Epidermal melanocyte (primary cell): ENCODE data around the gene TOMT.
"Not testable (repeated sequence)": the region's sequence is repeated elsewhere in the genome, so short reads cannot be mapped to it uniquely, and the experiment has no call there.

Source experiments
- DNase-seq: peaks from one replicate; pipeline ENCODE4 v3.0.0; 2011; ENCODE audit warnings: low spot score; ENCODE audit not compliant: insufficient read length

Gene TOMT

GRCh38 chr11:72123117-72123653, 17.5 kb downstream of the TOMT start:
- no peak for DNase-seq

GRCh38 chr11:72124046-72124445, 18.3 kb downstream of the TOMT start:
- DNase-seq, result no peak

GRCh38 chr11:72125956-72126355, 20.2 kb downstream of the TOMT start:
- DNase-seq, result no peak

- DNase-seq, result no peak
These were observed 22.2 kb downstream of the TOMT start for GRCh38 chr11:72127923-72128322.

- DNase-seq, result no peak
These were observed 23.7 kb downstream of the TOMT start for GRCh38 chr11:72129381-72129780.

GRCh38 chr11:72132646-72133045, 26.9 kb downstream of the TOMT start:
- no peak for DNase-seq

- DNase-seq, result not testable (repeated sequence)
These were observed 29.7 kb downstream of the TOMT start, which contains the start of gene FOLR3 for GRCh38 chr11:72135473-72135872. Gene FOLR3 (plus strand): TSS chr11:72135725. CDS start chr11:72135953, 228 bp downstream.

GRCh38 chr11:72135891-72136683, 30.4 kb downstream of the TOMT start:
- no peak for DNase-seq

- no peak for DNase-seq
These were observed 31.0 kb downstream of the TOMT start for GRCh38 chr11:72136684-72137262.

- DNase-seq, result no peak
These were observed 33.2 kb downstream of the TOMT start for GRCh38 chr11:72138821-72139390.

- DNase-seq, result no peak
These were observed 33.8 kb downstream of the TOMT start for GRCh38 chr11:72139500-72139899.

GRCh38 chr11:72140661-72141060, 34.9 kb downstream of the TOMT start:
- DNase-seq, result no peak

- no peak for DNase-seq
These were observed 35.3 kb downstream of the TOMT start for GRCh38 chr11:72141066-72141465.

- DNase-seq, result not testable (repeated sequence)
These were observed 36.4 kb downstream of the TOMT start for GRCh38 chr11:72142086-72142485.

GRCh38 chr11:72142543-72142942, 36.8 kb downstream of the TOMT start:
- DNase-seq, result not testable (repeated sequence)

- no peak for DNase-seq
These were observed 39.3 kb downstream of the TOMT start for GRCh38 chr11:72144807-72145565.

- DNase-seq, result no peak
These were observed 40.9 kb downstream of the TOMT start for GRCh38 chr11:72146625-72147024.

- no peak for DNase-seq
These were observed 45.2 kb downstream of the TOMT start for GRCh38 chr11:72150882-72151281.

GRCh38 chr11:72153874-72154273, 48.1 kb downstream of the TOMT start:
- DNase-seq, result not testable (repeated sequence)

- DNase-seq, result no peak
These were observed 49.1 kb downstream of the TOMT start for GRCh38 chr11:72154816-72155215.

GRCh38 chr11:72155751-72156150, 50.0 kb downstream of the TOMT start:
- no peak for DNase-seq

GRCh38 chr11:72157131-72157530, 51.4 kb downstream of the TOMT start:
- no peak for DNase-seq
